Activated naive CD4-positive, alpha-beta T cell treated with anti-CD3 and anti-CD28 coated beads, Interleukin-2, amount 10 ng/mL, durations not matched to agents 7 days and 5 days (primary cell): ENCODE data around the gene ITPR2.
A peak's percentile ranks its signal among the peaks of the same experiment; 100 is the strongest.
"Not testable (repeated sequence)": the region's sequence is repeated elsewhere in the genome, so short reads cannot be mapped to it uniquely, and the experiment has no call there.

Experiments used
- CTCF ChIA-PET: fragments of 350-600 bp; sonication (Branson Sonifier 250); formaldehyde crosslinking; loops from one replicate; lab custom pipeline; 2021; ENCODE audit warnings: antibody characterized with exemption; lab: Charles Lee
- DNase-seq: peaks from one replicate; pipeline ENCODE4 v3.0.0-alpha.2; 2020
- H3K27ac Mint-ChIP-seq: one replicate; pipeline ENCODE4 v1.8.0; 2021; ENCODE audit warnings: mild to moderate bottlenecking, moderate library complexity, mixed read lengths
- H3K27me3 Mint-ChIP-seq: one replicate; pipeline ENCODE4 v1.8.0; 2021; ENCODE audit warnings: mild to moderate bottlenecking, mixed read lengths
- H3K36me3 Mint-ChIP-seq: one replicate; pipeline ENCODE4 v1.8.0; 2021; ENCODE audit warnings: mixed read lengths
- H3K4me1 Mint-ChIP-seq: one replicate; pipeline ENCODE4 v1.8.0; 2021; ENCODE audit warnings: mixed read lengths
- H3K4me3 Mint-ChIP-seq: one replicate; pipeline ENCODE4 v1.8.0; 2021; ENCODE audit warnings: mild to moderate bottlenecking, moderate library complexity, mixed read lengths
- H3K9me3 Mint-ChIP-seq: one replicate; pipeline ENCODE4 v1.8.0; 2021; ENCODE audit warnings: mixed read lengths

Gene ITPR2

DNA sequence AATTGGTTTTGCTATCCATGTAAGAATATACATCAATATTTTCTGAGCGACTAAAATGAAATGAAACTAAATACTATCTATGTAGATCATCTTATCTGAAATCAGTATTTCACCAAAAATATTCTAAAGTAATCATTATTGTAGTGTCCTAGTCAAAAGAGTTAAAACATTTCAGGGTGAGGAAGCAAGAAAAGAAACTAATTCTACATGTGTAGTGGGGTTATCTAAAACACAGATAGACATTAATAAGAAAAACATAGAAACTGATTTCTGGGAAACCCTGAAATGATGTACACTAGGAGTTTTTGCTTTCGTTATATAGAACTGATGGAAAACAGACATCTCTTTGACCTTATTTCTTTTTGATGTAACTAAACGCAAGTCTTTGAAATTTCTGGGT lies 379.7 kb downstream of the ITPR2 start:
- CTCF ChIA-PET = no interaction called here
- H3K27ac Mint-ChIP-seq = no peak overlapping the region
- no peak for DNase-seq
- no peaks in the 10 kb centered on the region for H3K27me3 Mint-ChIP-seq
- peaks cover 13% of the 10 kb centered on the region for H3K36me3 Mint-ChIP-seq
- no peaks in the 10 kb centered on the region for H3K9me3 Mint-ChIP-seq
- no peak overlapping the region for H3K4me3 Mint-ChIP-seq
- H3K4me1 Mint-ChIP-seq = peaks cover 17% of the 10 kb centered on the region

DNA sequence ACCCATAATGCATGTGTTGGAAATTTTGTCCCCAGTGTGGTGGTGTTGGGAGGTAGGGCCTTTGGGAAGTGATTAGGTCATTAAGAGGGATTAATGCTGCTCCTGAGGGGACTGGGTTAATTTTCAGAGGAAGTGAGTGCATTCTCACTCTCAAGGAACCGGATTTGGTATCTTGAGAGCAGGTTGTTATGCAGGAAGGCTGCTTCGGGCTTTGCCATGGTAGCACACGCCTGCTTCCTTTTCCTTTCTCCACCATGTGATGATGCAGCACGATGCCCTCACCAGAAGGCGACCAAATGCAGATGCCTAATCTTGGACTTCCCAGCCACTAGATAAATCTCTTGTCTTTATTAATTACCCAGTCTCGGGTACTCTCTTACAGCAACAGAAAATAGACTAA lies 380.5 kb downstream of the ITPR2 start:
- CTCF ChIA-PET = no interaction called here
- Mint-ChIP-seq H3K9me3 (no peaks in the 10 kb centered on the region), H3K27me3 (no peaks in the 10 kb centered on the region), H3K4me3 (no peak overlapping the region), H3K4me1 (peaks cover 17% of the 10 kb centered on the region), H3K27ac (no peak overlapping the region), H3K36me3 (peaks cover 8% of the 10 kb centered on the region)
- DNase-seq = no peak

DNA sequence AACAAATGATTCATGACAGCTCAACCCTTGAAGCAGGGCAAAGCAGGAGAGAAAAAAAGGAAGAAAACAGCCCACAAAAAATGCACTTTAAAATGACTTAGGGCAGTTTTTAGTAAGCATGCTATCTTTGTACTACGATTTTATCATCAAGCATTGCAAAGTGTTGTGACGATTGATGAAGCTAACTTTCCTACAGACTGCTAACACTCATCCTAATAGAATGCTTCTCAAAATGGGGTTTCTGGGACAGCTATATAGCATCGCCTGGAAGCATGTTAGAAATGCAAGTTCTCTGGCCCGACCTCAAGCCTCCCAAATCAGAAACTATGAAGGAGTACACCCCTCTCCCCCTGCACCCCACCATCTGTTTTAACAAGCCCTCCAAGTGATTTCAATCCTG lies 381.2 kb downstream of the ITPR2 start:
- Mint-ChIP-seq H3K27ac (no peak overlapping the region), H3K9me3 (no peaks in the 10 kb centered on the region), H3K36me3 (peaks cover under 1% of the 10 kb centered on the region), H3K4me3 (no peak overlapping the region), H3K4me1 (peaks cover 14% of the 10 kb centered on the region), H3K27me3 (no peaks in the 10 kb centered on the region)
- no peak for DNase-seq
- CTCF ChIA-PET = no interaction called here

DNA sequence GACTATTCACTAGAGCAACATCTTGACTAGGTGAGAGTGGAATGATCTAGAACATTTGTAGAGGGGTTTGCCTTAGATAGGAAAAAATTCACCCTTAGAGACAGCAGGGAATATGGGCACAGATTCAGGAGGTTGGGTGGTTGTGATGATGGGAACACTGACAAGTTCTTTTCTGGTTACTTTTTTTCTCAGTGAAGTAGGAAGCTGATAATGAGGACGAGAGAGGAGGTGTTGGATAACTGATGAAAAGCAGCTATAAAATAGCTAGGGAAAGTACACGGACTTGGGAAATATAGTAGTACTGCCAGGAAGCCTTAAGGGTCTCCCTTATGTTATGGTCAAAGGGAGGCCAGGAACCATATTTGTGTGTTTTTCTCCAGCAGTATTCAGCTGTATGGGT lies 387.1 kb downstream of the ITPR2 start:
- CTCF ChIA-PET = no interaction called here
- Mint-ChIP-seq H3K27me3 (no peaks in the 10 kb centered on the region), H3K36me3 (peaks cover 1% of the 10 kb centered on the region), H3K4me3 (no peak overlapping the region), H3K4me1 (no peaks in the 10 kb centered on the region), H3K9me3 (no peaks in the 10 kb centered on the region), H3K27ac (no peak overlapping the region)
- DNase-seq = no peak

DNA sequence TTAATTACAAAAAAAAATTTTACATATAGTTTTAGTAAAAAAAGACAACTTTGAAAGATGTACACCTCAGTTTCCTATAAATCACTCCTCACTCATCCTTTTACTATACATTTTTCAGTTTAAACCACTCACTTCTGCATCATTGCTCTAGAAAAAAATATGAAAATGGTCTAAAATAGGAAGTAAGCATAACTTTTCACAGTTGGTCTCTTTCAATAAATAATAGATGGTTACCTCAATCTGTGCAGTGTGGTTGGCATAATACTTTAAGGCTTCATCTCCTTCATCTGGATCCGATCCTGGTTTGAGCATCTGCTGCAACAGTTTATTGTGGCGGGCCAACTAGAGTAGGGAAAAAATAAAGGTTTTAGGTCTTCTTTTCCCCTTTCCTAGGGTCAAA lies 389.7 kb downstream of the ITPR2 start:
- Mint-ChIP-seq H3K4me1 (no peaks in the 10 kb centered on the region), H3K4me3 (no peak overlapping the region)
- CTCF ChIA-PET = no interaction called here

DNA sequence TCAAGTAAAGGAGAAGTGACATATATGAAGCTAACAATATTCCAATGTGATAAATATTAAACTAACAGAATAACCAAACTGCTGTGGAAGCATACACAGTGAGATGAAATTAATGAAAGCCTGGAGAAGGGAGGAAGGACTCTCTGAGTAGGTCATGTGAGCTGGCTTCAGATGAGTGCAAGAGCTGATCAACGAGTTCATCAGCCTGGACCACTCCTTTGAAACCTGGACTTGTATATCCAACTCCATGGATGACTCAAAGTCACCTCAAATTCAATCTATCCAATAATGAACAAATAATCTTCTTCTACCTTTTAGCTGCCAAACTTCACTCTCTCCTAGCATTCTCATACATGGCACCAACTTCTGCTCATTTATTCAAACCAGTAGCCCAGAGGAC lies 391.6 kb downstream of the ITPR2 start:
- no peaks in the 10 kb centered on the region for H3K27me3 Mint-ChIP-seq
- DNase-seq = no peak
- no peak overlapping the region for H3K4me3 Mint-ChIP-seq
- CTCF ChIA-PET = no interaction called here
- H3K9me3 Mint-ChIP-seq = no peaks in the 10 kb centered on the region
- H3K4me1 Mint-ChIP-seq = no peaks in the 10 kb centered on the region
- no peak overlapping the region for H3K27ac Mint-ChIP-seq
- peaks cover 1% of the 10 kb centered on the region for H3K36me3 Mint-ChIP-seq

More for the DNA sequence above, 389.7 kb downstream of the ITPR2 start:
- Mint-ChIP-seq H3K27me3 (no peaks in the 10 kb centered on the region), H3K27ac (no peak overlapping the region), H3K36me3 (peaks cover 1% of the 10 kb centered on the region), H3K9me3 (no peaks in the 10 kb centered on the region)
- no peak for DNase-seq

DNA sequence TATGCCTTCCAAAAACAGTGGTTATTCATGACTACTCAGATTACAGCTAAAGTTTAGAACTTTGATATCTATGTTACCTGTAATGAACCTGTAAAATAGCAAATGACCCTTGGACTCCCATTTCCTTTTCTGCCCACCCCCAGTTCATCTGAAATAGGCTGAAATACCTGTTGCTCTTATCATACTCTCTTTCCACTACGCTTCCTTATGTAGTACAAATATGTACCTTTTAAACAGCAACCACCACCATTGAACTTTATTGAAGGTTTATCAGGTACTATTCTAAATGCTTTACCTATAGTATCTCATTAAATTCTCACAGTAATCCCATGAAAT lies 398.0 kb downstream of the ITPR2 start:
- CTCF ChIA-PET = no interaction called here
- no peak overlapping the region for H3K4me3 Mint-ChIP-seq
- no peak for DNase-seq
- H3K4me1 Mint-ChIP-seq = no peaks in the 10 kb centered on the region
- no peak overlapping the region for H3K27ac Mint-ChIP-seq
- no peaks in the 10 kb centered on the region for H3K36me3 Mint-ChIP-seq
- H3K27me3 Mint-ChIP-seq = no peaks in the 10 kb centered on the region
- no peaks in the 10 kb centered on the region for H3K9me3 Mint-ChIP-seq

DNA sequence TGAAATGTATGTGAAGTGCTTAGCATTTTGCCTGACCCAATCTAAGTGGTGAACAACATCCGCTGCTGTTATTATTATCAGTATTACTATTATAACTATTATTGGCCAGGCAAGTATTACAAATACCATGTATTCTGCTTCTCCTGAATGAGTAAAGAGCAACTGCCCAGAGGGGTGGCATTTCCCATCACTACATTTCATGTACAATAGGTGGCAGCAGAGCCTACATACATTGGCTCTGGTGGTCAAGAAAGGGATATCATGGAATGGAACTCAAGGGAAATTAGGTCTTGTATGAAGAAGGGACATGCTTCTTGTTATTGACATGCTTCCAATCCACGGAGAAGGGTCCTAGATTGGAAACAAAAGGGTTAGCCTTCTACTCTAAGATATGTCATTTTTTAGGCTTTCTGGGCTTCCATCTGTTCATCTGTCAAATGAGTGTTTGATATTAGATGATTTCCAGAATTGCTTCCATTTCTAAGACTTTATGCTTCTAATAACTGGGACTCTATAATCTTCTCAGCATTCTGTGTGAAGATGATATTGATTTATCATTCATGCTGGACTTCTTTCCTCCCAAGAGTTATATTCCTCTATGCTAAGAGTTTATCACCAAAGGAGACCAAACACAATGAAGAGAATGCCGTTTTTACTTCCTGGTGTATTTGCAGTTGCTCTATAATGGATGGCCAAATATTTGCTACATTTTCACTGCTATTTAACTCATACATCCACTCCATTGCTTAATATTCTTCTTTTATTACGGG lies 398.5 kb downstream of the ITPR2 start:
- Mint-ChIP-seq H3K9me3 (no peaks in the 10 kb centered on the region), H3K4me3 (no peak overlapping the region), H3K36me3 (no peaks in the 10 kb centered on the region), H3K27ac (no peak overlapping the region), H3K4me1 (no peaks in the 10 kb centered on the region), H3K27me3 (no peaks in the 10 kb centered on the region)
- DNase-seq = peak; percentile 22
- CTCF ChIA-PET = interaction anchor here (0.7 to 1.8 kb wide), 3 partner anchors 94 to 690 kb away, joined by 3 to 6 read pairs (median 4); no protein-coding TSS in a partner anchor

DNA sequence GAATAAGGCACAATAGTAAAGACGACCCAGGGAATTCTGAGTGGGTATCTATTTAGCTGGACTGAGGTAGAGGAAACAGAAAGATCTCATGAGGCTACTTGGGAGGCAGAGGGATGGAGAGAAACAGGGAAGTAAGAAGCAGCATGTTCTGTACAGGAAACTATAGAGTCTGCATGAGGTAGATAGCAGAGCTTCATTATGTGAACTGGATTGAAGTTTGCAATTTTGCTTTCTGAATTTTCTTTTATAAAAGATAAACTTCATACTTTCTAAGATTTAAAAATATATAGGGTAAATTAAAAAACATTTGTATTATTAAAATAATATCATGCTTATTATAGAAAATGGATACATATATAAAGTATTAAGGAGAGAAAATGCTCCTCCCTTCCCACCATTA lies 399.3 kb downstream of the ITPR2 start:
- not testable (repeated sequence) for H3K36me3 Mint-ChIP-seq, DNase-seq, H3K4me3 Mint-ChIP-seq, H3K9me3 Mint-ChIP-seq, H3K4me1 Mint-ChIP-seq, H3K27me3 Mint-ChIP-seq, H3K27ac Mint-ChIP-seq
- CTCF ChIA-PET = interaction anchor here (0.7 to 1.8 kb wide), 5 partner anchors 10 to 690 kb away, joined by 3 to 6 read pairs (median 3); no protein-coding TSS in a partner anchor

DNA sequence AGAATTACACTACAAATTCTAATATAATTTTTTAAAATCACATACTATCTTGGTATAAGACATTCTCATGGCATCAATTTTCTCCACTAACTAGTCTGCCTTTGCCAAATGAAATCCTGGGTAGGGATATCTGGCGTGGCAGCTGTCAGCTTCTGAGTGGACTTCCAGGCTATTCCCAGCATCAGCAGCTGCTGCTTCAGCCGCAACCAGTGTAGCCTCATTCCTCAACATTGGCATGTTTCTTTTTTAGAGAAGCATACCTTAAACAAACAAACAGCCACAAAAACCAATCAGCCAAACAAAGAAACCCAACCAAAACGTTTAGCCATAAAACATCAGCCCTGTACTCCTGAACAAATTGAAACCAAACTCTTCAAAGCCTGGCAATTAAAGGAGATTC lies 401.8 kb downstream of the ITPR2 start:
- DNase-seq = no peak
- H3K4me3 Mint-ChIP-seq = no peak overlapping the region
- H3K4me1 Mint-ChIP-seq = no peaks in the 10 kb centered on the region
- no peaks in the 10 kb centered on the region for H3K27me3 Mint-ChIP-seq
- CTCF ChIA-PET = interaction anchor here (1.2 kb wide), 1 partner anchor 183 kb away, joined by 4 read pairs; no protein-coding TSS in a partner anchor
- H3K9me3 Mint-ChIP-seq = no peaks in the 10 kb centered on the region
- H3K27ac Mint-ChIP-seq = no peak overlapping the region
- no peaks in the 10 kb centered on the region for H3K36me3 Mint-ChIP-seq

DNA sequence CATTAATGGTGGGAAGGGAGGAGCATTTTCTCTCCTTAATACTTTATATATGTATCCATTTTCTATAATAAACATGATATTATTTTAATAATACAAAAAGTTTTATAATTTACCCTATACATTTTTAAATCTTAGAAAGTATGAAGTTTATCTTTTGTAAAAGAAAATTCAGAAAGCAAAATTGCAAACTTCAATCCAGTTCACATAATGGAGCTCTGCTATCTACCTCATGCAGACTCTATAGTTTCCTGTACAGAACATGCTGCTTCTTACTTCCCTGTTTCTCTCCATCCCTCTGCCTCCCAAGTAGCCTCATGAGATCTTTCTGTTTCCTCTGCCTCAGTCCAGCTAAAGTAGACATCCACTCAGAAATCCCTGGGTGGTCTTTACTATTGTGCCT lies 402.4 kb downstream of the ITPR2 start:
- H3K27me3 Mint-ChIP-seq, DNase-seq, CTCF ChIA-PET, H3K36me3 Mint-ChIP-seq, H3K27ac Mint-ChIP-seq, H3K4me3 Mint-ChIP-seq, H3K9me3 Mint-ChIP-seq, H3K4me1 Mint-ChIP-seq: not testable (repeated sequence)

DNA sequence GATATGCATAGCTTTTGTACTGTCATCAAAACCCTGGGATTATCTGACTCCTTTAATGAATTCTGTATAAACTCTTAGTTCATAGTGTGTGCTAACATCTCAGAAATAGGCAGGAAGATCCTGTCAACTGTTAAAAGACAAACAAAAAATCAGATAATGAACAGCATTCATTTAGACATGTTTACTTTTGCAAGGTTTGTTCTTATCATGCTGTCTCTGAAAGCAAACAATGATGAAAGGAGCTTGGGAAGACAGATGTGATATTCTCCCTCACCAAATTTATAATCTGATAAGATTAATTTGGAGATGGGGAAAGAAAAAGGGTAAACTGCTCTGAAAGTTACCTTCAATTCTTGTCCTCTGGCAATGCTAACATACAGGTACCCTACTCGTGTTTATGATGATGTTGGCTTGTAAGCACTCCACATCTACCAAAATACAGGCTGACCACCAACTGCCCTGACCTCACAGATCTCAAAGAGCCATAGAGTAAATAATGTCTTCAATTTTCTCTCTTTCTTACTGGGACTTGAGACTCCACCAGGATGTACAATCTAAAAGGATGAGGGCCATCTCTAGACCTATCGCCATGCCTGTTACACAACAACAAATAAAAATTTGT lies 403.8 kb downstream of the ITPR2 start:
- CTCF ChIA-PET = interaction anchor here (0.7 kb wide), 1 partner anchor 8 kb away, joined by 4 read pairs; no protein-coding TSS in a partner anchor
- Mint-ChIP-seq H3K4me3 (no peak overlapping the region), H3K36me3 (peaks cover 4% of the 10 kb centered on the region), H3K27ac (no peak overlapping the region), H3K27me3 (no peaks in the 10 kb centered on the region), H3K9me3 (no peaks in the 10 kb centered on the region), H3K4me1 (no peaks in the 10 kb centered on the region)
- no peak for DNase-seq

DNA sequence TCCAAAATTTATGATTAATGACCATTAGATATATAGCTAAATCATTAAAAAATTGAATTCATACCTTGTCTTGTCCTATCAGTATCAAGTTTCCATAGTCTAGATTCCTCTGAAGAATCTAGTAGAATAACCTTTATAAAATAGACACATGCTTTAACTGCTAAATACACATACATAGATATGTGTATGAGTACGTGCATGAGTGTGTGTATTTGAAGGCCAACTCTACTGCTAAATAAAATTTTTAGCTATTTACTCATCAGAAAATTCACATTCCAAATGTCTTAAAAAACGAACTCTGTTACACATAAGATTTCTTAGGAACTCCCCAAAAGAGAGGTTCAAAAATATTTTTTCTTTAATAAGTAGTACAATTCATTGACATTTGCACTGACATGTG lies 404.6 kb downstream of the ITPR2 start:
- Mint-ChIP-seq H3K4me1 (no peaks in the 10 kb centered on the region), H3K4me3 (no peak overlapping the region), H3K27me3 (no peaks in the 10 kb centered on the region), H3K27ac (no peak overlapping the region), H3K9me3 (no peaks in the 10 kb centered on the region), H3K36me3 (peaks cover 4% of the 10 kb centered on the region)
- no peak for DNase-seq
- CTCF ChIA-PET = interaction anchor here (1.0 kb wide), 1 partner anchor 15 kb away, joined by 4 read pairs; no protein-coding TSS in a partner anchor

DNA sequence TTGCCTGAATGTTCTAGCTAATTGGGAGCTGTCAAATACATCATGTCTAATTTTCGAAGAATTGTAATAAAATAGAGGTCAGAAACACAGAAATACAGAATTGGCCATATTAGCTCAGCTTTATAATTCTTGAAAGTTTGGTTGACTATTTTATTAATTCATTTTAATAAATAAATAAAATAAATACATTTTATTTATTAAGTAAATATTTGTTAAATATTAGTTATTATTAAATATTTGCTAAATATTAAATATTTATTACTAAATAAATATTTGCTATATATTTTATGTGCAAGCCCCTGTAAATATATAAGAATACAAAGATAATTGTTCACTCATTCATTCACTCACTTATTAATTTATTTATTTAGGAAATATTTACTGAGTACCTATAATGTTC lies 406.3 kb downstream of the ITPR2 start:
- no peaks in the 10 kb centered on the region for H3K27me3 Mint-ChIP-seq
- no peak for DNase-seq
- H3K4me3 Mint-ChIP-seq = no peak overlapping the region
- H3K4me1 Mint-ChIP-seq = no peaks in the 10 kb centered on the region
- H3K27ac Mint-ChIP-seq = no peak overlapping the region
- H3K9me3 Mint-ChIP-seq = no peaks in the 10 kb centered on the region
- CTCF ChIA-PET = no interaction called here
- H3K36me3 Mint-ChIP-seq = peaks cover 4% of the 10 kb centered on the region
